Measurements from ENCODE around the gene CDCA5. TPM values are rescaled to one million over a fixed set of nuclear protein-coding genes. Genes with fewer than 3 reads are reported as not detected.

CDCA5 gene
- 0.85 and 1.2 TPM in 2 replicates for total RNA-seq

GRCh38 chr11:65083834-65084597 is at the start of gene CDCA5, which contains the start of gene ZFPL1:
TSS of gene CDCA5 (minus strand) at chr11:65084040. CDS start at chr11:65083978, 62 bp downstream.
TSS of gene ZFPL1 (plus strand) at chr11:65084222. CDS start at chr11:65084699, 477 bp downstream.

GRCh38 chr11:65121865-65122696 is 38.2 kb upstream of the CDCA5 start, which contains the start of the genes FAU and MRPL49:
TSS of gene FAU (minus strand) at chr11:65122134. CDS start at chr11:65121813, 321 bp downstream.
TSS of gene MRPL49 (plus strand) at chr11:65122321. CDS start at chr11:65122347, 26 bp downstream.

GRCh38 chr11:65117206-65118096 is 33.6 kb upstream of the CDCA5 start, which contains the start of gene ZNHIT2:
TSS of gene ZNHIT2 (minus strand) at chr11:65117701. CDS start at chr11:65117653, 48 bp downstream.

GRCh38 chr11:65111744-65112545 is 28.1 kb upstream of the CDCA5 start, which contains the start of gene TM7SF2:
TSS of gene TM7SF2 (plus strand) at chr11:65111872. CDS start at chr11:65112016, 144 bp downstream.

GRCh38 chr11:65095974-65096806 is 12.3 kb upstream of the CDCA5 start, which contains the start of gene VPS51:
TSS of gene VPS51 (plus strand) at chr11:65096214. CDS start at chr11:65096251, 37 bp downstream.

GRCh38 chr11:65058419-65059054 is 25.3 kb downstream of the CDCA5 start, which contains the start of gene NAALADL1:
TSS of gene NAALADL1 (minus strand) at chr11:65058553. CDS start at chr11:65058521, 32 bp downstream.

GRCh38 chr11:65040847-65041622 is 42.8 kb downstream of the CDCA5 start, which contains the start of gene SAC3D1:
TSS of gene SAC3D1 (plus strand) at chr11:65041210. CDS start at chr11:65041293, 83 bp downstream.

Other genes with a start within 250 kb of the CDCA5 start
- gene CDC42BPG, start 239.4 kb downstream of the CDCA5 start, total RNA-seq = under 0.01 TPM in 2 replicates
- 48.1 and 54.9 TPM in 2 replicates for gene EHD1, start 205.4 kb downstream of the CDCA5 start, total RNA-seq
- gene ATG2A, start 166.8 kb downstream of the CDCA5 start, total RNA-seq = 6.5 and 8.0 TPM in 2 replicates
- 6.7 and 11.2 TPM in 2 replicates for gene PPP2R5B, start 159.4 kb downstream of the CDCA5 start, total RNA-seq
- gene GPHA2, start 148.1 kb downstream of the CDCA5 start, total RNA-seq = not detected in 2 replicates
- not detected in 2 replicates for gene MAJIN, start 111.9 kb downstream of the CDCA5 start, total RNA-seq
- 0.37 and 0.71 TPM in 2 replicates for gene BATF2, start 87.1 kb downstream of the CDCA5 start, total RNA-seq
- gene ARL2, start 69.9 kb downstream of the CDCA5 start, total RNA-seq = 77.1 and 85.5 TPM in 2 replicates
- 4.8 and 6.9 TPM in 2 replicates for gene SNX15, start 56.6 kb downstream of the CDCA5 start, total RNA-seq
- gene SAC3D1, start 42.8 kb downstream of the CDCA5 start, total RNA-seq = 5.0 and 6.4 TPM in 2 replicates
- gene NAALADL1, start 25.5 kb downstream of the CDCA5 start, total RNA-seq = 23.9 and 27.7 TPM in 2 replicates
- 36.1 and 36.6 TPM in 2 replicates for gene ZFPL1, start 182 bp upstream of the CDCA5 start, total RNA-seq
- gene VPS51, start 12.2 kb upstream of the CDCA5 start, total RNA-seq = 150 and 176 TPM in 2 replicates
- 22.8 and 28.9 TPM in 2 replicates for gene TM7SF2, start 27.8 kb upstream of the CDCA5 start, total RNA-seq
- gene ZNHIT2, start 33.7 kb upstream of the CDCA5 start, total RNA-seq = 6.3 and 7.5 TPM in 2 replicates
- 477 and 542 TPM in 2 replicates for gene FAU, start 38.1 kb upstream of the CDCA5 start, total RNA-seq
- gene MRPL49, start 38.3 kb upstream of the CDCA5 start, total RNA-seq = 34.8 and 41.3 TPM in 2 replicates
- gene SYVN1, start 50.5 kb upstream of the CDCA5 start, total RNA-seq = 16.8 and 18.1 TPM in 2 replicates
- not detected in 2 replicates for gene SPDYC, start 86.2 kb upstream of the CDCA5 start, total RNA-seq
- gene CAPN1, start 97.9 kb upstream of the CDCA5 start, total RNA-seq = 65.3 and 72.6 TPM in 2 replicates
- gene POLA2, start 177.9 kb upstream of the CDCA5 start, total RNA-seq = 1.4 and 1.5 TPM in 2 replicates
- gene CDC42EP2, start 230.8 kb upstream of the CDCA5 start, total RNA-seq = 15.0 and 23.2 TPM in 2 replicates
- gene DPF2, start 249.8 kb upstream of the CDCA5 start, total RNA-seq = 26.5 and 27.7 TPM in 2 replicates